Fibroblast of the aortic adventitia (primary cell): Measurements from ENCODE around the gene COA1. TPM values are rescaled to one million over a fixed set of nuclear protein-coding genes. Genes with fewer than 3 reads are reported as not detected.

Source experiments
- DNase-seq: peaks from one replicate; pipeline ENCODE4 v3.0.0-alpha.2; 2010; ENCODE audit warnings: low read depth
- H3K4me3 ChIP-seq: 2 replicates; pipeline ENCODE4 v1.5.1; 2011; ENCODE audit warnings: low read depth, mild to moderate bottlenecking, control low read depth, low read length, moderate library complexity
- CTCF ChIP-seq: IDR thresholded peaks from 2 replicates; pipeline ENCODE4 v1.5.1; 2011; ENCODE audit warnings: mild to moderate bottlenecking, low read length, control low read depth, inconsistent platforms; ENCODE audit not compliant: insufficient read depth
- total RNA-seq: library from RNA; depleted of rRNA; stranded (reverse); fragments of >200 nt; gene quantifications from 2 replicates; pipeline ENCODE4 v1.2.3, GENCODE V29; 2012; ENCODE audit warnings: low replicate concordance

The COA1 gene
- total RNA-seq, 1 donor: 71.4 TPM

- no peak overlapping the region for H3K4me3 ChIP-seq
- TF ChIP-seq CTCF: no peak
- no peak for DNase-seq
These were observed 83.6 kb downstream of the COA1 start for GRCh38 chr7:43645699-43646226.

GRCh38 chr7:43643846-43644245 lies 85.5 kb downstream of the COA1 start:
- H3K4me3 ChIP-seq: no peak overlapping the region
- DNase-seq: no peak

GRCh38 chr7:43642897-43643630 lies 86.3 kb downstream of the COA1 start:
- H3K4me3 ChIP-seq: no peak overlapping the region
- no peak for TF ChIP-seq CTCF
- no peak for DNase-seq

More at GRCh38 chr7:43643846-43644245, 85.5 kb downstream of the COA1 start:
- TF ChIP-seq CTCF: no peak

GRCh38 chr7:43640679-43641078 lies 88.6 kb downstream of the COA1 start:
- TF ChIP-seq CTCF: no peak
- H3K4me3 ChIP-seq: no peak overlapping the region
- no peak for DNase-seq

- DNase-seq: peak; percentile 86
- no peak for TF ChIP-seq CTCF
- H3K4me3 ChIP-seq: no peak overlapping the region
These were observed 89.3 kb downstream of the COA1 start for GRCh38 chr7:43639858-43640491.

GRCh38 chr7:43637114-43637806 lies 92.1 kb downstream of the COA1 start:
- DNase-seq: no peak
- no peak for TF ChIP-seq CTCF
- no peak overlapping the region for H3K4me3 ChIP-seq
